PC-9 (cell line): Measurements from ENCODE around the gene HOXD3.

Experiments
- CTCF ChIP-seq: fragments of 200-600 bp; sonication (generic); conservative IDR thresholded peaks from 2 replicates; pipeline ENCODE4 v1.6.1; 2017; ENCODE audit warnings: mixed run types, antibody characterized with exemption, mild to moderate bottlenecking, moderate library complexity
- EZH2 ChIP-seq: fragments of 200-600 bp; sonication (generic); IDR thresholded peaks from 2 replicates; pipeline ENCODE4 v1.8.0; 2017; ENCODE audit warnings: antibody characterized with exemption, low read depth

GRCh38 chr2:176154576-176155252, 2.4 kb upstream of the HOXD3 start:
- no peak for TF ChIP-seq EZH2
- TF ChIP-seq CTCF, result no peak
